HG02623 (cell line): Measurements from ENCODE around the gene ALKBH7.
"Not testable (repeated sequence)": the region's sequence is repeated elsewhere in the genome, so short reads cannot be mapped to it uniquely, and the experiment has no call there.

Experiments used
- ATAC-seq: cut with Tn5 transposase; IDR thresholded peaks from one replicate; pipeline ENCODE4 v1.9.1; 2021; ENCODE audit warnings: moderate library complexity; ENCODE audit not compliant: unreplicated experiment

Gene ALKBH7

GRCh38 chr19:6394831-6395230 lies 22.2 kb downstream of the ALKBH7 start:
- ATAC-seq: no peak

GRCh38 chr19:6396305-6396704 lies 23.7 kb downstream of the ALKBH7 start:
- ATAC-seq: no peak

GRCh38 chr19:6400062-6400944 lies 27.7 kb downstream of the ALKBH7 start:
- ATAC-seq: not testable (repeated sequence)

GRCh38 chr19:6402058-6402457 lies 29.5 kb downstream of the ALKBH7 start:
- ATAC-seq: no peak

GRCh38 chr19:6402837-6403608 lies 30.4 kb downstream of the ALKBH7 start:
- ATAC-seq: no peak

- no peak for ATAC-seq
These were observed 33.8 kb downstream of the ALKBH7 start for GRCh38 chr19:6406401-6406800.

- no peak for ATAC-seq
These were observed 36.8 kb downstream of the ALKBH7 start for GRCh38 chr19:6409346-6409745.

GRCh38 chr19:6412061-6412446 lies 39.5 kb downstream of the ALKBH7 start:
- no peak for ATAC-seq

GRCh38 chr19:6412447-6413091 lies 40.0 kb downstream of the ALKBH7 start:
- no peak for ATAC-seq

GRCh38 chr19:6413291-6413690 lies 40.7 kb downstream of the ALKBH7 start:
- no peak for ATAC-seq

- no peak for ATAC-seq
These were observed 41.4 kb downstream of the ALKBH7 start for GRCh38 chr19:6413721-6414643.

- no peak for ATAC-seq
These were observed 42.4 kb downstream of the ALKBH7 start for GRCh38 chr19:6414793-6415590.

- no peak for ATAC-seq
These were observed 43.1 kb downstream of the ALKBH7 start for GRCh38 chr19:6415591-6416190.

- no peak for ATAC-seq
These were observed 44.2 kb downstream of the ALKBH7 start for GRCh38 chr19:6416658-6417405.

GRCh38 chr19:6417713-6418561 lies 45.3 kb downstream of the ALKBH7 start:
- no peak for ATAC-seq

GRCh38 chr19:6418562-6418932 lies 46.0 kb downstream of the ALKBH7 start:
- ATAC-seq: no peak

- no peak for ATAC-seq
These were observed 48.8 kb downstream of the ALKBH7 start for GRCh38 chr19:6421075-6422014.
